IPS-NIHi7 (cell line): Measurements from ENCODE around the gene FAM216B.

ENCODE experiments used
- DNase-seq: peaks from one replicate; pipeline ENCODE4 v3.0.0; 2012; ENCODE audit warnings: mixed read lengths; ENCODE audit errors: extremely low spot score

Gene FAM216B

GRCh38 chr13:42832341-42833096, 51.1 kb downstream of the FAM216B start:
- no peak for DNase-seq

DNA sequence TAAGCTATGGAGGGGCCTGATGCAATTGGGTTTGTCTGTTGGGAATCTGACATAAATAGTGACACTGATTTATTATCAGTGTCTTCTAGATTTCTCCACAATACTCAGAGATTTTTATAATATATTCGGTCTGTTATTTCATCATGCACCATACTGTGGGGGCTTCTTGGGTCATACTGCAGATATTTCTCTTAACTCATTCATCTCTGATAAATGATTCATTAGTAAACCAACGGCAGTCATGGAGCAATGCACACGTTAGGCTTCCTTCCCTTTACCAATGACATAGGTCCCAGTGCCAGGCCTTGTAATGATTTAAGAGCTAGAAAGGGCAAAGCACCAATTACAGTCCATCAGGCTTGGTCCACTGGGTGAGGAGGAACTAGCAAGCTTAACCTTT, 53.6 kb downstream of the FAM216B start:
- DNase-seq, result no peak

DNA sequence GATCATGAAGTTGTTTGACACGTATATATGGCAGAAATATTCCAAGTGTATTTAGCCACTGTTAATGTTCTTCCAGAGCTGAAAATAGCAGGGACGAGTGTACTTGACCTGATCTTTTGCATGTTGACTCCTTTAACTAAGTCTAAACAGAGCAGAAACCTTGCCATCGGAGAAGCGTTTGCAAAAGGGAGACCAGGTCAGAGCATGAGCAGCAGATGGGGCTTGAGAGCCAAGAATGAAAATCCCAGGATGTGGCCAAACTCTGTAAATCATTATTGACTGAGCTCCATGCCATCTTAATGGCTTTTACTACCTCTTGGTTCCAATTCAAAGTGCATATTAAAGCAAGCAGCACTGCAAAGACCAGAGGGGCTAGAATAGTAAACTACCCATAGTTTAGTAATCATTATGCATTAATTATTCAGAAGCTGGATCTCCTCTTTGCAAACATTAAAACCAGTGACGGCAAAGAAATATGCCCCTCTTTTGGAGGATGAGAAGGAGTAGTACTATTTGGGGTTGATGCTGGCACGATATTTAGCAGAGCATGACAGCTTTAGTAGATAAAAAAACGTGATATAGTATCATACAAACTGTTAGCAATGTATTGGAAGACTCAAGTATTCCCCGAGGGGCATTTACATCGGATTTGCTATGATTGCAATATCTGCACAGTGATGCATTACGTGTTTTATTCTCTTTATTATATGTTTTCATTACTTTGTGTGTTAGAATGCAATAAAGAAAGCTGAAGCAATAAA, 55.7 kb downstream of the FAM216B start:
- DNase-seq, result peak; percentile 32
